Type B pancreatic cell (in vitro differentiated cells): ENCODE data around the gene MBNL3. TPM values are rescaled to one million over a fixed set of nuclear protein-coding genes. Genes with fewer than 3 reads are reported as not detected.
A peak's percentile ranks its signal among the peaks of the same experiment; 100 is the strongest.

Source experiments
- DNase-seq: peaks from one replicate; pipeline ENCODE4 v3.0.0; 2021; ENCODE audit warnings: mixed read lengths; ENCODE audit not compliant: unreplicated experiment; ENCODE audit errors: extremely low spot score
- H3K27ac Mint-ChIP-seq: 2 replicates; pipeline ENCODE4 v1.8.0; 2021; ENCODE audit warnings: mild to moderate bottlenecking, mixed read lengths
- H3K27me3 Mint-ChIP-seq: 2 replicates; pipeline ENCODE4 v1.8.0; 2021; ENCODE audit warnings: mixed read lengths
- H3K36me3 Mint-ChIP-seq: 2 replicates; pipeline ENCODE4 v1.8.0; 2021; ENCODE audit warnings: mixed read lengths
- H3K4me1 Mint-ChIP-seq: one replicate; pipeline ENCODE4 v1.8.0; 2021; ENCODE audit warnings: mixed read lengths; ENCODE audit not compliant: unreplicated experiment
- H3K4me3 Mint-ChIP-seq: 2 replicates; pipeline ENCODE4 v1.8.0; 2021; ENCODE audit warnings: mild to moderate bottlenecking, mixed read lengths
- H3K9me3 Mint-ChIP-seq: 2 replicates; pipeline ENCODE4 v1.8.0; 2021; ENCODE audit warnings: mixed read lengths
- total RNA-seq: library from RNA; stranded (reverse); gene quantifications from 2 replicates; pipeline ENCODE4 v1.2.1, GENCODE V29; 2021; ENCODE audit warnings: low replicate concordance
- TF ChIP-seq, protein P1 (sequence below): fragments of 200-600 bp; sonication (generic); conservative IDR thresholded peaks from 2 replicates; pipeline ENCODE4 v1.5.0; 2021; ENCODE audit warnings: antibody characterized with exemption, mild to moderate bottlenecking

Gene MBNL3
- total RNA-seq, 1 donor from 2014 or later = 27.5 TPM

DNA sequence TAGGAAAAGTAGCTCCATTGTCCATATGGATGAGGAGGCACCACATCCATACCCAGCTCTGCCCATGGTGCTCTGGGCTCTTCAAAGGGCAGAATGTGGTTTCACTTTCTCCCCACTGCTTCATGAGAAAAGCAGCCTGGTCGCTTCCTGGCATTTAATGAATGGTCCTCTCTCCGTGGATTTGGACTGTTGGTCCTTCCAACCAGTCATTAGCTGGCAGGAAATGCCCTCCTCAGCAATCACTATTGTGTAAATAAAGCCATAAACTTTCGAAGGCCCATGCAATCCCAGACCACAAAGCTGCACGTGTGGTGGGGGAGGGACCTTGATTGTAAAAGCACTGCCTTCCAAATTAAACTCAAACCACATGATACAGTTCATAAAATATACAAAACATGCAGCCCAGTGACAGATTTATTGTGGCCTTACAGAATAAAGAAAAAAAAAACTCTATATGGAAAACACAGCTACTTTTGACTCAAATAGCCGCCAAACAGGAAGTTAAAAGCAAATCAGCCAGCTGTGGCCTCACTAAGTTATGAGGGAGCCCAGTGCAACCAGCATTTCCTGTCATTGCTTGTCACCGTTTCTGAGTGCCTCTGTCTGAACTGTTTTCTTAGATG, 8.1 kb downstream of the MBNL3 start:
- TF ChIP-seq, protein P1, sequence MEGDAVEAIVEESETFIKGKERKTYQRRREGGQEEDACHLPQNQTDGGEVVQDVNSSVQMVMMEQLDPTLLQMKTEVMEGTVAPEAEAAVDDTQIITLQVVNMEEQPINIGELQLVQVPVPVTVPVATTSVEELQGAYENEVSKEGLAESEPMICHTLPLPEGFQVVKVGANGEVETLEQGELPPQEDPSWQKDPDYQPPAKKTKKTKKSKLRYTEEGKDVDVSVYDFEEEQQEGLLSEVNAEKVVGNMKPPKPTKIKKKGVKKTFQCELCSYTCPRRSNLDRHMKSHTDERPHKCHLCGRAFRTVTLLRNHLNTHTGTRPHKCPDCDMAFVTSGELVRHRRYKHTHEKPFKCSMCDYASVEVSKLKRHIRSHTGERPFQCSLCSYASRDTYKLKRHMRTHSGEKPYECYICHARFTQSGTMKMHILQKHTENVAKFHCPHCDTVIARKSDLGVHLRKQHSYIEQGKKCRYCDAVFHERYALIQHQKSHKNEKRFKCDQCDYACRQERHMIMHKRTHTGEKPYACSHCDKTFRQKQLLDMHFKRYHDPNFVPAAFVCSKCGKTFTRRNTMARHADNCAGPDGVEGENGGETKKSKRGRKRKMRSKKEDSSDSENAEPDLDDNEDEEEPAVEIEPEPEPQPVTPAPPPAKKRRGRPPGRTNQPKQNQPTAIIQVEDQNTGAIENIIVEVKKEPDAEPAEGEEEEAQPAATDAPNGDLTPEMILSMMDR = no peak
- Mint-ChIP-seq H3K36me3 (peaks cover 3% of the 10 kb centered on the region), H3K27ac (peak overlapping the region; percentile 76), H3K27me3 (no peaks in the 10 kb centered on the region), H3K4me1 (peaks cover 49% of the 10 kb centered on the region), H3K4me3 (peak overlapping the region; percentile 73), H3K9me3 (no peaks in the 10 kb centered on the region)
- DNase-seq = no peak

GRCh38 chrX:132474544-132475248, 14.1 kb downstream of the MBNL3 start:
- DNase-seq = no peak
- no peaks in the 10 kb centered on the region for H3K9me3 Mint-ChIP-seq
- H3K27ac Mint-ChIP-seq = no peak overlapping the region
- TF ChIP-seq, protein P1 = no peak
- no peak overlapping the region for H3K4me3 Mint-ChIP-seq
- H3K27me3 Mint-ChIP-seq = no peaks in the 10 kb centered on the region
- H3K36me3 Mint-ChIP-seq = peaks cover 3% of the 10 kb centered on the region
- H3K4me1 Mint-ChIP-seq = peaks cover 9% of the 10 kb centered on the region

DNA sequence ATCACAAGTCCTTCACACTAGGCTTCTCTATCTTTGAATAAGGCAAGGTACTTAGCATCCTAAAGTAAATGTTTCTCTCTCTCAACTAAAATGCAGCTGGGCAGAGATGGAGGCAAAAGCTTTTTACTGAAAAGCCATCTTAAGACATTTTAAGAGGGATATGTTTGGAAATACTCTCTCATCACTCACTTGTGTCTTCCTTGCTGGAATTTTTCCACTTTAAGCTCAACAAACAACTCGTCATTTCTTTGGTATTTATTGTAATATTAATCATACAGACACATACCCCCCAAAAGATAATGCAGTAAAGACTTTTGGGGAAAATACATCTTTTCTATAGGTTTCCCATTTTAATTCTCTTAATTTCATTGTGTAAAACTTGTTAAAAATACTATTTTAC, 16.4 kb downstream of the MBNL3 start:
- no peaks in the 10 kb centered on the region for H3K9me3 Mint-ChIP-seq
- H3K27ac Mint-ChIP-seq = no peak overlapping the region
- no peak for DNase-seq
- H3K27me3 Mint-ChIP-seq = no peaks in the 10 kb centered on the region
- H3K4me3 Mint-ChIP-seq = no peak overlapping the region
- H3K4me1 Mint-ChIP-seq = peaks cover 9% of the 10 kb centered on the region
- TF ChIP-seq, protein P1 = no peak
- peaks cover 3% of the 10 kb centered on the region for H3K36me3 Mint-ChIP-seq

DNA sequence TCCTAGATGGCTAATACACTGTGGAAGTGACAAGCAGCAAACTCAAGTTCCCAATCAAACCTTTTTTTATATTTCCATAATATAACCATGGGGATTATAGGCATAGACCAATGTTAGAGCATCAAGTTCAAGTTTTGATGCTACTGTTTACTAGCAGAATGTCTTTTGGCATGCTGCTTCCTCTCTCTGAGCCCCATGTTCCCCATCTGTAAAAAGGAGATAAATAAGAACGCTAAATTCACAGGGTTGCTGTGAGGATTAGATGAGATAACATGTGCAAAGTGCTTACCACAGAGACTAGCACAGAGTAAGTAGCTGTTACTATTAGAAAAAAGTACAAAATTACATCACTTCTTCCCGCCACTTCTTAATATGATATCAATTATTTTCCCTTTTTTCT, 18.0 kb downstream of the MBNL3 start:
- no peaks in the 10 kb centered on the region for H3K36me3 Mint-ChIP-seq
- H3K27me3 Mint-ChIP-seq = no peaks in the 10 kb centered on the region
- H3K4me3 Mint-ChIP-seq = no peak overlapping the region
- peaks cover 9% of the 10 kb centered on the region for H3K4me1 Mint-ChIP-seq
- no peaks in the 10 kb centered on the region for H3K9me3 Mint-ChIP-seq
- DNase-seq = no peak
- TF ChIP-seq, protein P1 = no peak
- no peak overlapping the region for H3K27ac Mint-ChIP-seq

GRCh38 chrX:132470179-132470578, 18.7 kb downstream of the MBNL3 start:
- Mint-ChIP-seq H3K27me3 (no peaks in the 10 kb centered on the region), H3K36me3 (no peaks in the 10 kb centered on the region)

More at GRCh38 chrX:132470179-132470578, 18.7 kb downstream of the MBNL3 start:
- Mint-ChIP-seq H3K27ac (no peak overlapping the region), H3K4me3 (no peak overlapping the region), H3K9me3 (no peaks in the 10 kb centered on the region), H3K4me1 (peaks cover 8% of the 10 kb centered on the region)
- no peak for DNase-seq
- TF ChIP-seq, protein P1 = no peak
